ENCODE data around the gene GPR180. TPM values are rescaled to one million over a fixed set of nuclear protein-coding genes. Genes with fewer than 3 reads are reported as not detected.

Gene GPR180
- total and polyA plus RNA-seq, 12 donors: 1.1 to 8.0 (median 3.8) TPM

- Histone ChIP-seq H3K9me3 (replicated peaks in 1 of 3) (no peaks in the 10 kb centered on the region), H3K4me1 (replicated peaks in 1 of 2) (no peaks in the 10 kb centered on the region), H3K4me3 (no peak overlapping the region), H3K27me3 (no peaks in the 10 kb centered on the region), H3K36me3 (replicated peaks in 1 of 2) (peaks cover 3 to 33% of the 10 kb centered on the region in 2 donors), H3K27ac (no peak overlapping the region)
- TF ChIP-seq POLR2A (IDR thresholded peaks at IDR 0.05) (no peak), CTCF (IDR thresholded peaks at IDR 0.05) (no peak)
- WGBS, 4 donors: 93 to 100% (median 96%) methylated on average over 1 of the region's 1 CpG
- DNase-seq: no peak
- intact Hi-C loops (cut with DNase I): no loop called here
Measured at GRCh38 chr13:94568443-94568842, 33.2 kb upstream of the GPR180 start.

- Histone ChIP-seq H3K4me3 (no peak overlapping the region), H3K4me1 (replicated peaks in 1 of 2) (no peaks in the 10 kb centered on the region), H3K36me3 (replicated peaks in 1 of 2) (peaks cover 3 to 44% of the 10 kb centered on the region in 2 donors), H3K27ac (no peak overlapping the region), H3K27me3 (no peaks in the 10 kb centered on the region), H3K9me3 (replicated peaks in 1 of 3) (no peaks in the 10 kb centered on the region)
- no peak for TF ChIP-seq POLR2A (IDR thresholded peaks at IDR 0.05)
- no peak for TF ChIP-seq CTCF (IDR thresholded peaks at IDR 0.05)
- no peak for DNase-seq
- WGBS, 4 donors: 92 to 96% (median 96%) methylated on average over 3 of the region's 3 CpGs
- intact Hi-C loops (cut with DNase I): no loop called here
Measured at GRCh38 chr13:94569615-94570014, 32.0 kb upstream of the GPR180 start.

- WGBS, 4 donors: 79 to 92% (median 91%) methylated on average over 1 of the region's 1 CpG
- TF ChIP-seq CTCF (IDR thresholded peaks at IDR 0.05) (no peak), POLR2A (IDR thresholded peaks at IDR 0.05) (no peak)
- intact Hi-C loops (cut with DNase I): no loop called here
- Histone ChIP-seq H3K4me3 (no peak overlapping the region), H3K36me3 (replicated peaks in 1 of 2) (peaks cover 0 to 72% of the 10 kb centered on the region in 2 donors), H3K27me3 (no peaks in the 10 kb centered on the region), H3K4me1 (replicated peaks in 1 of 2) (no peaks in the 10 kb centered on the region), H3K9me3 (replicated peaks in 1 of 3) (no peaks in the 10 kb centered on the region), H3K27ac (no peak overlapping the region)
- DNase-seq: no peak
Measured at GRCh38 chr13:94579063-94579462, 22.6 kb upstream of the GPR180 start.

- WGBS, 4 donors: 91 to 100% (median 97%) methylated on average over 1 of the region's 1 CpG
- no peaks in the 10 kb centered on the region for H3K9me3 ChIP-seq (replicated peaks in 1 of 3)
- DNase-seq: no peak
- intact Hi-C loops (cut with DNase I): no loop called here
- no peak overlapping the region for H3K4me3 ChIP-seq
- H3K27me3 ChIP-seq: no peaks in the 10 kb centered on the region
- TF ChIP-seq CTCF (IDR thresholded peaks at IDR 0.05): no peak
- no peak for TF ChIP-seq POLR2A (IDR thresholded peaks at IDR 0.05)
- no peak overlapping the region for H3K27ac ChIP-seq
- H3K4me1 ChIP-seq (replicated peaks in 1 of 2): no peaks in the 10 kb centered on the region
- peaks cover 0 to 33% of the 10 kb centered on the region in 2 donors for H3K36me3 ChIP-seq (replicated peaks in 1 of 2)
Measured at GRCh38 chr13:94583926-94584325, 17.7 kb upstream of the GPR180 start.

Data from adrenal gland (tissue), 12 donors.